Liver (tissue), 3 donors: ENCODE data around the gene MCF2L2.

Source experiments
- ATF3 ChIP-seq: IDR thresholded peaks from 2 replicates; pipeline ENCODE4 v1.6.1; 2016; ENCODE audit warnings: antibody characterized with exemption
- CTCF ChIP-seq: fragments of 150-350 bp; IDR thresholded peaks from 2 replicates; pipeline ENCODE4 v1.5.1; 2017; ENCODE audit warnings: improper control_type of control experiment, low read depth, low read length; ENCODE audit not compliant: missing input control
- FOXA1 ChIP-seq: IDR thresholded peaks from 2 replicates; pipeline ENCODE4 v1.6.1; 2016; ENCODE audit warnings: antibody characterized with exemption
- GABPA ChIP-seq, 2 donors: IDR thresholded peaks in 1 of 2; conservative IDR thresholded peaks in 1 of 2; 2 replicates each; pipeline ENCODE4 v1.6.1; 2016; ENCODE audit warnings: antibody characterized with exemption in 2 of 2, mild to moderate bottlenecking in 1 of 2, moderate library complexity in 1 of 2
- HNF4G ChIP-seq: IDR thresholded peaks from 2 replicates; pipeline ENCODE4 v1.6.1; 2016; ENCODE audit warnings: antibody characterized with exemption
- JUND ChIP-seq, 2 donors: IDR thresholded peaks; 2 replicates each; pipeline ENCODE4 v1.6.1; 2016; ENCODE audit warnings: antibody characterized with exemption in 2 of 2
- MAX ChIP-seq: IDR thresholded peaks from 2 replicates; pipeline ENCODE4 v1.6.1; 2016; ENCODE audit warnings: antibody characterized with exemption
- RAD21 ChIP-seq, 2 donors: IDR thresholded peaks; 2 replicates each; pipeline ENCODE4 v1.6.1; 2016; ENCODE audit warnings: antibody characterized with exemption in 2 of 2, mild to moderate bottlenecking in 2 of 2
- RXRA ChIP-seq, 2 donors: IDR thresholded peaks; 2 replicates each; pipeline ENCODE4 v1.6.1; 2017 to 2018; ENCODE audit warnings: antibody characterized with exemption in 2 of 2, mild to moderate bottlenecking in 1 of 2
- SP1 ChIP-seq: IDR thresholded peaks from 2 replicates; pipeline ENCODE4 v1.6.1; 2018; ENCODE audit warnings: antibody characterized with exemption, mild to moderate bottlenecking
- TAF1 ChIP-seq: conservative IDR thresholded peaks from 2 replicates; pipeline ENCODE4 v1.6.1; 2016; ENCODE audit warnings: antibody characterized with exemption, mild to moderate bottlenecking
- YY1 ChIP-seq: IDR thresholded peaks from 2 replicates; pipeline ENCODE4 v1.6.1; 2016; ENCODE audit warnings: antibody characterized with exemption, mild to moderate bottlenecking
- donor health status: healthy.
- donor health status: healthy.

GRCh38 chr3:183359036-183359435, 69.4 kb downstream of the MCF2L2 start:
- TF ChIP-seq RAD21 (IDR thresholded peaks at IDR 0.05) (no peak), TAF1 (no peak), CTCF (no peak), HNF4G (no peak), YY1 (no peak), SP1 (no peak), ATF3 (no peak), MAX (no peak), GABPA (IDR thresholded peaks at IDR 0.05 in 1 of 2, conservative IDR thresholded peaks at IDR 0.05 in 1 of 2) (no peak), JUND (IDR thresholded peaks at IDR 0.05) (no peak), RXRA (IDR thresholded peaks at IDR 0.05) (no peak), FOXA1 (no peak)
